ENCODE results near the gene RGS3. TPM values are rescaled to one million over a fixed set of nuclear protein-coding genes. Genes with fewer than 3 reads are reported as not detected.

Gene RGS3
- total and polyA plus RNA-seq, 2 donors (not counting 3 experiments of a cell fraction or from before 2014, with no cell fraction given) = 356 to 416 TPM

- POLR2A ChIA-PET = interaction anchor here (1.3 kb wide), 1 partner anchor 39 kb away, joined by 4 read pairs; no protein-coding TSS in a partner anchor
- no peak overlapping the region for H3K9ac ChIP-seq (replicated peaks; ENCODE audit: extremely low read depth, insufficient read depth, low read length)
- CTCF ChIA-PET = interaction anchor here (0.7 to 2.8 kb wide), 4 partner anchors 9 to 39 kb away, joined by 3 to 19 read pairs (median 4); no protein-coding TSS in a partner anchor
Observed at GRCh38 chr9:113616116-113616515, 152.6 kb downstream of the RGS3 start.

More at GRCh38 chr9:113616116-113616515, 152.6 kb downstream of the RGS3 start:
- H3K9me3 ChIP-seq (replicated peaks; ENCODE audit: control insufficient read depth, insufficient read depth, low read length) = no peaks in the 10 kb centered on the region
- H3K27ac ChIP-seq (ENCODE audit: insufficient read depth, low read depth, low read length) = no peak overlapping the region
- no peaks in the 10 kb centered on the region for H4K20me1 ChIP-seq (replicated peaks; ENCODE audit: control insufficient read depth, extremely low read depth, insufficient read depth, low read length)
- FAIRE-seq (peak; percentile 8), DNase-seq (ENCODE audit: low read depth, low spot score) (no peak)
- no peaks in the 10 kb centered on the region for H3K36me3 ChIP-seq (ENCODE audit: control insufficient read depth in 2 of 2, extremely low read depth in 1 of 2, insufficient read depth in 2 of 2, low read length in 2 of 2)
- H3K27me3 ChIP-seq (ENCODE audit: control insufficient read depth in 2 of 2, insufficient read depth in 2 of 2, low read length in 2 of 2) = no peaks in the 10 kb centered on the region
- H3K4me1 ChIP-seq (ENCODE audit: control insufficient read depth, extremely low read depth, insufficient read depth, low read length) = peaks cover 42% of the 10 kb centered on the region
- intact Hi-C loops (cut with micrococcal nuclease) (no loop called here), dilution Hi-C loops (cut with MboI; ENCODE audit: extremely low pct_ligation_motif_present, low sequenced_read_pairs) (no loop called here)
- H3K9me1 ChIP-seq (replicated peaks; ENCODE audit: control insufficient read depth, extremely low read depth, insufficient read depth, low read length) = no peaks in the 10 kb centered on the region
- no peak overlapping the region for H3K4me2 ChIP-seq (ENCODE audit: insufficient read depth, low read length)
- TF ChIP-seq MYC (IDR thresholded peaks at IDR 0.05; ENCODE audit: low read depth, low read length) = no peak
- no peak for TF ChIP-seq POLR2AphosphoS5 (IDR thresholded peaks at IDR 0.05; ENCODE audit: insufficient read depth, low read depth, low read length)
- TF ChIP-seq FOS (IDR thresholded peaks at IDR 0.05; ENCODE audit: borderline replicate concordance, insufficient read depth, low read length) = no peak
- no peak for TF ChIP-seq GATA2 (IDR thresholded peaks at IDR 0.05; ENCODE audit: insufficient read depth, insufficient read length, low read depth, low read length)
- TF ChIP-seq POLR2A (IDR thresholded peaks at IDR 0.05; ENCODE audit: low read depth, low read length) = no peak
- no peak for TF ChIP-seq MAX (IDR thresholded peaks at IDR 0.05; ENCODE audit: insufficient read depth, insufficient read length)
- TF ChIP-seq EZH2 (IDR thresholded peaks at IDR 0.05; ENCODE audit: borderline replicate concordance, low read depth, low read length, severe bottlenecking) = no peak
- no peak for TF ChIP-seq CTCF (IDR thresholded peaks at IDR 0.05; ENCODE audit: extremely low read depth in 1 of 2, insufficient read depth in 1 of 2, low read depth in 1 of 2, low read length in 2 of 2)
- no peak for TF ChIP-seq JUN (IDR thresholded peaks at IDR 0.05; ENCODE audit: borderline replicate concordance, insufficient read depth, insufficient read length, low read depth)
- no peak overlapping the region for H3K4me3 ChIP-seq (replicated peaks in 1 of 3; ENCODE audit: insufficient read depth in 1 of 3, low read depth in 1 of 3, low read length in 3 of 3)
- H3K79me2 ChIP-seq (ENCODE audit: control insufficient read depth, insufficient read depth, low read length) = peaks cover 6% of the 10 kb centered on the region
- peak overlapping the region; percentile 10 for H2AFZ ChIP-seq (ENCODE audit: low read depth, low read length)
- no TSS peak for BruUV-seq (replicated peaks)
